ENCODE results near the gene GTSE1.

GRCh38 chr22:46361826-46362202 lies 65.1 kb downstream of the GTSE1 start:
- TF ChIP-seq, protein P1, sequence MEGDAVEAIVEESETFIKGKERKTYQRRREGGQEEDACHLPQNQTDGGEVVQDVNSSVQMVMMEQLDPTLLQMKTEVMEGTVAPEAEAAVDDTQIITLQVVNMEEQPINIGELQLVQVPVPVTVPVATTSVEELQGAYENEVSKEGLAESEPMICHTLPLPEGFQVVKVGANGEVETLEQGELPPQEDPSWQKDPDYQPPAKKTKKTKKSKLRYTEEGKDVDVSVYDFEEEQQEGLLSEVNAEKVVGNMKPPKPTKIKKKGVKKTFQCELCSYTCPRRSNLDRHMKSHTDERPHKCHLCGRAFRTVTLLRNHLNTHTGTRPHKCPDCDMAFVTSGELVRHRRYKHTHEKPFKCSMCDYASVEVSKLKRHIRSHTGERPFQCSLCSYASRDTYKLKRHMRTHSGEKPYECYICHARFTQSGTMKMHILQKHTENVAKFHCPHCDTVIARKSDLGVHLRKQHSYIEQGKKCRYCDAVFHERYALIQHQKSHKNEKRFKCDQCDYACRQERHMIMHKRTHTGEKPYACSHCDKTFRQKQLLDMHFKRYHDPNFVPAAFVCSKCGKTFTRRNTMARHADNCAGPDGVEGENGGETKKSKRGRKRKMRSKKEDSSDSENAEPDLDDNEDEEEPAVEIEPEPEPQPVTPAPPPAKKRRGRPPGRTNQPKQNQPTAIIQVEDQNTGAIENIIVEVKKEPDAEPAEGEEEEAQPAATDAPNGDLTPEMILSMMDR (IDR thresholded peaks at IDR 0.05 in 2 of 3, conservative IDR thresholded peaks at IDR 0.05 in 1 of 3; ENCODE audit: borderline replicate concordance in 1 of 3, insufficient read depth in 1 of 3, low read depth in 2 of 3, low read length in 2 of 3), result no peak
- TF ChIP-seq POLR2A (IDR thresholded peaks at IDR 0.05; ENCODE audit: borderline replicate concordance, extremely low read depth, insufficient read depth, insufficient read length), result no peak
- TF ChIP-seq EGR1 (IDR thresholded peaks at IDR 0.05; ENCODE audit: low read depth), result no peak
- no peak for TF ChIP-seq EZH2 (IDR thresholded peaks at IDR 0.05)
- TF ChIP-seq, protein P2, sequence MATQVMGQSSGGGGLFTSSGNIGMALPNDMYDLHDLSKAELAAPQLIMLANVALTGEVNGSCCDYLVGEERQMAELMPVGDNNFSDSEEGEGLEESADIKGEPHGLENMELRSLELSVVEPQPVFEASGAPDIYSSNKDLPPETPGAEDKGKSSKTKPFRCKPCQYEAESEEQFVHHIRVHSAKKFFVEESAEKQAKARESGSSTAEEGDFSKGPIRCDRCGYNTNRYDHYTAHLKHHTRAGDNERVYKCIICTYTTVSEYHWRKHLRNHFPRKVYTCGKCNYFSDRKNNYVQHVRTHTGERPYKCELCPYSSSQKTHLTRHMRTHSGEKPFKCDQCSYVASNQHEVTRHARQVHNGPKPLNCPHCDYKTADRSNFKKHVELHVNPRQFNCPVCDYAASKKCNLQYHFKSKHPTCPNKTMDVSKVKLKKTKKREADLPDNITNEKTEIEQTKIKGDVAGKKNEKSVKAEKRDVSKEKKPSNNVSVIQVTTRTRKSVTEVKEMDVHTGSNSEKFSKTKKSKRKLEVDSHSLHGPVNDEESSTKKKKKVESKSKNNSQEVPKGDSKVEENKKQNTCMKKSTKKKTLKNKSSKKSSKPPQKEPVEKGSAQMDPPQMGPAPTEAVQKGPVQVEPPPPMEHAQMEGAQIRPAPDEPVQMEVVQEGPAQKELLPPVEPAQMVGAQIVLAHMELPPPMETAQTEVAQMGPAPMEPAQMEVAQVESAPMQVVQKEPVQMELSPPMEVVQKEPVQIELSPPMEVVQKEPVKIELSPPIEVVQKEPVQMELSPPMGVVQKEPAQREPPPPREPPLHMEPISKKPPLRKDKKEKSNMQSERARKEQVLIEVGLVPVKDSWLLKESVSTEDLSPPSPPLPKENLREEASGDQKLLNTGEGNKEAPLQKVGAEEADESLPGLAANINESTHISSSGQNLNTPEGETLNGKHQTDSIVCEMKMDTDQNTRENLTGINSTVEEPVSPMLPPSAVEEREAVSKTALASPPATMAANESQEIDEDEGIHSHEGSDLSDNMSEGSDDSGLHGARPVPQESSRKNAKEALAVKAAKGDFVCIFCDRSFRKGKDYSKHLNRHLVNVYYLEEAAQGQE (IDR thresholded peaks at IDR 0.05; ENCODE audit: low read depth), result no peak
- TF ChIP-seq ZBTB33 (IDR thresholded peaks at IDR 0.05; ENCODE audit: extremely low read depth, insufficient replicate concordance, low read length), result no peak
- TF ChIP-seq ZFX (IDR thresholded peaks at IDR 0.05), result no peak
- no peak for TF ChIP-seq POLR2AphosphoS5 (IDR thresholded peaks at IDR 0.05; ENCODE audit: low read depth, low read length)
- no peak for TF ChIP-seq TCF7L2 (IDR thresholded peaks at IDR 0.05; ENCODE audit: borderline replicate concordance, extremely low read depth, insufficient read depth, insufficient read length)
